Stimulated activated CD4-positive, alpha-beta T cell treated with anti-CD3 and anti-CD28 coated beads, Interleukin-1b, Interleukin-23, amount 100 ng/mL, for 4 hours (primary cell): ENCODE measurements around the gene RPH3AL.

Source experiments
- DNase-seq, 2 donors: peaks; one replicate each; pipeline ENCODE4 v3.0.0-alpha.2; 2020; ENCODE audit warnings: low read depth in 2 of 2

The RPH3AL gene

GRCh38 chr17:301681-302299 is 50.8 kb downstream of the RPH3AL start:
- no peak for DNase-seq

- DNase-seq = no peak
Observed at GRCh38 chr17:300881-301280, 51.7 kb downstream of the RPH3AL start.

- DNase-seq = no peak
Observed at GRCh38 chr17:299546-299945, 53.1 kb downstream of the RPH3AL start.

- no peak for DNase-seq
Observed at GRCh38 chr17:298791-299450, 53.7 kb downstream of the RPH3AL start.

GRCh38 chr17:297758-298157 is 54.8 kb downstream of the RPH3AL start:
- no peak for DNase-seq

- no peak for DNase-seq
Observed at GRCh38 chr17:296906-297690, 55.5 kb downstream of the RPH3AL start.

GRCh38 chr17:296379-296778 is 56.2 kb downstream of the RPH3AL start:
- no peak for DNase-seq

- DNase-seq = no peak
Observed at GRCh38 chr17:292531-293382, 59.9 kb downstream of the RPH3AL start.

GRCh38 chr17:292016-292415 is 60.6 kb downstream of the RPH3AL start:
- DNase-seq = no peak

- no peak for DNase-seq
Observed at GRCh38 chr17:291587-291986, 61.0 kb downstream of the RPH3AL start.

- no peak for DNase-seq
Observed at GRCh38 chr17:290626-291025, 62.0 kb downstream of the RPH3AL start.

- no peak for DNase-seq
Observed at GRCh38 chr17:290121-290521, 62.5 kb downstream of the RPH3AL start.

GRCh38 chr17:289409-289808 is 63.2 kb downstream of the RPH3AL start:
- no peak for DNase-seq

GRCh38 chr17:288802-289356 is 63.7 kb downstream of the RPH3AL start:
- no peak for DNase-seq

GRCh38 chr17:286571-286970 is 66.0 kb downstream of the RPH3AL start:
- no peak for DNase-seq

GRCh38 chr17:285751-286422 is 66.7 kb downstream of the RPH3AL start:
- no peak for DNase-seq

- DNase-seq = no peak
Observed at GRCh38 chr17:284676-285355, 67.8 kb downstream of the RPH3AL start.

- DNase-seq = no peak
Observed at GRCh38 chr17:283911-284675, 68.5 kb downstream of the RPH3AL start.

GRCh38 chr17:282912-283882 is 69.4 kb downstream of the RPH3AL start:
- DNase-seq = no peak
